Activated effector memory CD4-positive, alpha-beta T cell treated with Interleukin-2 at 50 U/mL for 16 hours (primary cell): Measurements from ENCODE around the gene DDX17.
"Not testable (repeated sequence)": the region's sequence is repeated elsewhere in the genome, so short reads cannot be mapped to it uniquely, and the experiment has no call there.

Experiments
- DNase-seq: peaks from one replicate; pipeline ENCODE4 v3.0.0-alpha.2; 2020

The DDX17 gene

DNA sequence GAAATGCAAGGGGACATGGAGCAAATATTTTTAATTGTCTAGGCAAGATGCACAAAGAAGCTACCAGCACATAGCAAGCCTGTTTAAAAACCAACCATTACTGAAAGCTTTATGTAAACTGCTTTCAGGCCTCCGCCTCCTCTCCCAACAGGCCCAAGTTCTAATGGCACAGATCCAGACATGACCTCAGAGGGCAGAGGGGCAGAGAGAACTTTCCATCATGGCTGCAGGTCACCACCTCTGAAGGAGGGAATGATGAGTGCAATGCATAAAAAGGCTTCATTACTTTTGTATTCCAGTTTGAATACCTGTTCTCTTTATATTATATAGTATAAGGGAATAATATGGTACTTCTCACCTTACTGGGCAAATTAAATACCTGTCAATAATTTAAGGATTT is 15.2 kb downstream of the DDX17 start:
- no peak for DNase-seq

DNA sequence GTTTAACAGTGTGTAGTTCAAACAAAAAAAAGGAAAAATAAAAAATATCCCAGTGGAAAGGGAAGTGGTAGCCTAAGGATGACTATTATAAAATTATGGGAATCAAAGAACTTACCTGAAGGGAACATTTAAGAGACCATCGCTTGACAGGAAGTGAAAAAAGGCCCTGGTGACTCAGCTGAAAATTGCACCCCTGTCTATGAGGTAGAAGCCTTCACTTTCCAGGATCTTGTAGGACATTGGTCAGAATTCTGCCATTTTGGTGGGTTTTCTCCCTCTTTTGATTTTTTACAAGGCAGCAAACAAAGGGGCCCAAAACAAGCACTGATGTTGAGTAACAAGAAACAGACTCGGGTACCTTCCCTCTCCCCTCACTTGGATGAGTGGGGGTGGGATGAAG is 15.6 kb downstream of the DDX17 start:
- no peak for DNase-seq

DNA sequence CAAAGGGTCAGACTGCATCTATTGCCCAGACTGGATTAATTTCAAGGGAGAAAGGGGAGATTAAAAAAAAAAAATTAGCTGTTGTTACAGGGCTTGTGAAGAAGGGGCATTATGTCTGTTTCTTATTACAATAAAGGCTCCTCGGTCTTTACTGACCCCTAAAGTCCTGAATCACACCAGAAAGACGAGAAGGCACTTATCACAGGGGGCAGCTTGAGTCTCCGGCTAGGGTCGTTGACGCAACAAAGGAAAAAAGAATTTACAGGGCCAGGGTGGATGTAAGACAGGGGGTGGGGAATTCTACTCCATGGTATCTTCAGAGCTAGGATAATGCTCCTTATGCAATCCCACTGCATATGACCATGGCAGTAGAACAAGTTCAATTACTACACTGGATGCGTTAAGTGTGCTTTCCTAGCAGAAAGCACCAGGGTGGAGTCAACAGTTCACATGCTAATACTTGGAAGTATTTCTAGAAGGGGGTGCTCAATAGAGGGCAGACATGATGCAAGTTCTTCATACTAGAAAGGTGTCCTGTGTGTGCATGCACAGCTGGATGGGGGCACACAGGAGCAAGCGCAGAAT is 16.5 kb downstream of the DDX17 start:
- DNase-seq: no peak

DNA sequence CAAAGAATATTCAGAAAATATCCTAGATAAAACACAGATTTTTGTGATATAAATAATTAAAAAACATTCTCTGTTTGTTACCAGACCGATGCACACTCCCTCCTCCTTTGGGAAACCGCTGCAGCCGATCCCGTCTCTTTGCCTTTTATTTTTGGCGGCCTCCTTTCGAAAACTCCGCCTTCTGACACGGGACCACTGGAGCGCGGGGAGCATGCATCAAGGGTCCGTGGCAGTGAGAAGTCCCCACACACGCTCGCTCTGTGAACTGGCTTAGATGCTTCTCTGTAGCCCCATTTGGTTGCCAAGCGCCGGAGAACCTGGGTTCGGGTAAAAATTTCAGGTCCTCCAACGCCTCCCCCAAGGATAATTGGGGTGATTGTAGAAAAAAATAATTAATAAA is 17.0 kb downstream of the DDX17 start:
- no peak for DNase-seq

DNA sequence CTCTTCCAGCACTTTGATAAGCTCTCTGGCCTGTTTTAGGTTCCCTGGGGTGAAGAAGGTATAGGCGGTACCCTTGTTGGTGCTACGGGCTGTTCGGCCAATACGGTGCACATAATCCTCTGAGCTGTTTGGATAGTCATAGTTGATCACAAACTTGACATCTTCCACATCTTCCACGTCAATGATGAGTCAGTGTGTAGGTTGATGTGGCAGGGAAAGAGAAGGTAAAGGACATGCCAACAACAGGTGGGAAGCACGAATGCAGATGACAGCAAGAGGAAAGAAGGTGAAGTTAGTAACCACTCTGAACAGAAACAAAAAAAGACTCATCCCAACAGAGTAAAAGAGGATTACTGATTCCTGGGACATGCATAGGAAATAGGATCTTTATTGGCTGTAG is 18.2 kb downstream of the DDX17 start:
- DNase-seq: no peak

DNA sequence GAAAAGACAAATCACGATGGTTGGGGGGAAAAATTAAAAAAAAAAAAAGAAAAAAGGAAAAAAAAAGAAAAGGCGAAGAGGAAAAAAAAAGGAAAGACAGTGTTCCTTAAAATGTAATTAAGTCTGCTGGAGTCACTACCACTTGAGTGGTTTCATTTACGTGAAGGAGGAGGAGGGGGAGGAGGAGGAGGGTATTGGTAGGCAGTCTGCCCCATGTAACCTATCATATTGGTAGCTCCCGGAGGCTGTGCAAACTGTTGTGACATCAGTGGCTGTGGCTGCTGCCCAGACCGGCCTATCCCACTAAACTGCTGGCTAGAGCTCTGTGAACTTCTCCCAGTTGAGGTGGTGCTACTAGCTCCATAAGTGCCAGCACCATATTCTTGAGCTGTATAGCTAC is 20.3 kb downstream of the DDX17 start:
- no peak for DNase-seq

DNA sequence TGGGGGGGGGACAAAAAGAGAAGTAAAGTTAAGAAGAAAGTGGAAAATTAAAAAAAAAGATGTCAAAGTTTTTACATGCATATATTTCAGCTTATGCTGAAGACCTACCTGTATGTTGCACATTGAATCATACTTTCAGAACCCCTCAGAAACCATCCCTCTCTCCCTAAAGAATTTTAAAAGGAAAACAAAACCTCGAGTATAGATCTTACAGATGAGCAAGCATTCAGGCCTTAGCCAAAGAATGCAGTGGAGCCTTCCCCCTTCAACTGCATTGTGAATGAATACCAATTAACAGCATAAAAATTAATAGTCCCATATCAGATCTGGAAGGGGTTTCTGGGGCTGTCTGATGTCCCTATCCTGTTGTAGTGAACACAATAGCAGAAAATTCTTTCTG is 21.9 kb downstream of the DDX17 start:
- DNase-seq: no peak

DNA sequence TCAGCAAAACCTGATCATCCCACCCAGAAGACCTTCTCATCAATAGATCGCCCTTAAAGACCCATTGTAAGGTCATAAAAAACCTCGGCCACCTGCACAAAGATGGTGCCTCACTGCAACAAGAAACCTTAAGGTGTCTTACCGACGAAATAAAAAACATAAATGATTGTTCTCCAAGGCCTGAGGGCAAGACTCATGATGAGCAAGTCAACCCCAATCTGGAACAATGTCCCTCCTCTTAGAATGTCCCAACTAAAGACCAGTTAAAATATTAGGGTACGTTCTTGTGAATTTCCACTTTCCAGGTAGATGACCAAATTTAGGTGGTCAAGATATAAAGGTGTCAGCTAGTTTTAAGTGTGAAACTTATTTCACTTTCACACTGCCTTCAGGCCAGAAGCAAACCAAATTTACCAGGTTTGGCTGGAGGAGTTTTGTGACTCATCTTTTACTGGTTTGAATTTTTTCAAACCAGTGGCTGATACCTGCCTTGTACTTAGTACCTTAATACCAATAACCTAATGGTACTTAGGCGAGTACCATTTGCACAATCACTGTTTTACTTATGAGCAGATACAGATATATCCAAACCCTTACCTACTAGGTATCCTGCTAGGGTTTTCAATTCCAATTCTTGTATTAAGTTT is 23.3 kb downstream of the DDX17 start:
- DNase-seq: no peak

DNA sequence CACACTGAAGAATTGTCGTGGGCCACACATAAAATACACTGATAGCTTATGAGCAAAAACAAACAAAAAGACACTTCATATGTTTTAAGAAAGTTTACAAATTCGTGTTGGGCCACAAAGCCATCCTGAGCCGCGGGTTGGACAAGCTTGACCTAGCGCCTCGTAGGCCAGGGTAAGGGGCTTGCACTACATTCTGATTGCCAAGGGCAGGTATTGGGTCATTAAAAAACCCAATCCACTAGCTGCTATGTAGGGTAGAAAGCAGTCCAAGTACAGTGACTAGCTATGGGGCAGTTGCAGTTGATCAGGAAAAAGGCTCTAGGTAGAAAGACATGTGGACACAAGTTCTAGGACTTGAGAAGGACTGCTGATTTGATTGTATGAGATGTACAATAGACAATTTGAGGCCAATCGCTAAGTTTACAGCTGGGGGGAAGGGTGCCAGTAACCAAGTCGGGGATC is 24.2 kb downstream of the DDX17 start:
- DNase-seq: no peak

DNA sequence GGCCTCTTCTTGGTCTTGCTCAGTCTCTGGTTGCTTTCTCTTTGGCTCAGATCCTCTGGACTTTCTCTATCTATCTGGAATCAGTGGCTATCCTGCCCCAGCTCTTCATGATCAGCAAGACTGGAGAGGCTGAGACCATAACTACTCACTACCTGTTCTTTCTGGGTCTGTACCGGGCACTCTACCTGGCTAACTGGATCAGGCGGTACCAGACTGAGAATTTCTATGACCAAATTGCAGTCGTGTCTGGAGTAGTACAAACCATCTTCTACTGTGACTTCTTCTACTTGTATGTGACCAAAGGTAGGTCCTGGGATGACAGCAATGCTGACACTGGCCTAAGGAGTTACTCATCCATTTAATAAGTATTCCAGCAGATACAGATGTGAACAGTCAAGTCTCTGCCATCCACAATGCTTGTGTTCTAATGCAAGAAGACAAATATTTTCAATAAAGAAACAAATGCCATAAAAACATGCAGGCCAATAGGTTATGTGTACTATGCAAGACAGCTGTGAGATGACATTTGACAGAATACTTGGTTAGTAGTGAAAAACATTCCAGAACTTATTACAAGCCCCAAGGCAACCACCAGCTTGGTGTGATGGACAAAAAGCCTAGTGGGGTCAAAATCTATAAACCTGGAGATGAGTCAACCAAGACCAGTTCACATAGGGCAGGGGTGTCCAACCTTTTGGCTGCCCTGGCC is 24.8 kb downstream of the DDX17 start:
- no peak for DNase-seq

DNA sequence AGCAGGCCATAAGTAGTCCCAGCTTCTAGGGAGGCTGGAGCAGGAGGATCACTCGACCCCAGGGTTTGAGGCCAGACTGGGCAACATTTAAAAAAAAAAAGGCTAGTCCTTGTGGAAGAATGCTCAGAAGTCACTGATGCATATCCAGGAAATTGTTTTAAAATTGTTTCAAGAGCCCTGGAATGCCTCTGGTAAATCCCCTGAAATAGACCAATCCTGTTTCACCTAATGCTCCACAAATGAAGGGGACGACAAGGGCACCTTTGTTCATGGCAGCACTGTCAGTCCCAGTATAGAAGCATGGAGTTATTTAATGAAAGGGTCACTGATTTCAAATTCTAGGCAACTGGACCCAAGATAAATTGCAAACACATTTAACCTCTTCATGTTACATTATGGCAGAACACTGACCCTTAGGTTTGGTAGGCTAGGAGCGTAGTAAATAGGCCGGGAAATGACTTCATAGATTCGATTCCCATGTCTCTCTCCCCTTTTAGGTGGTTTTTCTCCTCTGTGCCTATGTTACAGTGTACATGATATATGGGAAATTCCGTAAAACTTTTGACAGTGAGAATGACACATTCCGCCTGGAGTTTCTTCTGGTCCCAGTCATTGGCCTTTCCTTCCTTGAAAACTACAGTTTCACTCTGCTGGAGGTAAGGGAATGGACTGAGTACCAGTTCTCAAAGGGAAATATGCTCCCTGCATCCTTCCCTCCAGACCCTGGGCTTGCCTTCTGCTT is 26.8 kb downstream of the DDX17 start:
- no peak for DNase-seq

DNA sequence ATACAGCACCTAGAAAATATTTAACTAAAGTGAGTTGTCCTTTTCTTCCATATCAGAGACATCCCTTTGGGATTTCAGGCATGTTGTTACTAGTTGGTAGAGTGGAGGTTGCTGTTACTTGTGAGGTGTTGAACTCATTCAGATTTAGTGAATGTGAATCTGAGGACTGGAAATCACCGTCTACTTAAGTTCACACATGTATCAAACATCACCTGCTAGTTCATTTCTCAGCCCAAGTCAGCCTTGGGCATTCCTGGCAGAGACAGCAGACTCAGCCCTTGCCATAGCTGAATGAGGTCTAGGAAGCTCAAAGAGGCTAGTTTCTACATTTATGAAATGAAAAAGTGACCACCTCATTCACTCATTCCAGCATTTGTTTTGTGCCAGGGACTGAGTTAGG is 28.5 kb downstream of the DDX17 start:
- DNase-seq: no peak

DNA sequence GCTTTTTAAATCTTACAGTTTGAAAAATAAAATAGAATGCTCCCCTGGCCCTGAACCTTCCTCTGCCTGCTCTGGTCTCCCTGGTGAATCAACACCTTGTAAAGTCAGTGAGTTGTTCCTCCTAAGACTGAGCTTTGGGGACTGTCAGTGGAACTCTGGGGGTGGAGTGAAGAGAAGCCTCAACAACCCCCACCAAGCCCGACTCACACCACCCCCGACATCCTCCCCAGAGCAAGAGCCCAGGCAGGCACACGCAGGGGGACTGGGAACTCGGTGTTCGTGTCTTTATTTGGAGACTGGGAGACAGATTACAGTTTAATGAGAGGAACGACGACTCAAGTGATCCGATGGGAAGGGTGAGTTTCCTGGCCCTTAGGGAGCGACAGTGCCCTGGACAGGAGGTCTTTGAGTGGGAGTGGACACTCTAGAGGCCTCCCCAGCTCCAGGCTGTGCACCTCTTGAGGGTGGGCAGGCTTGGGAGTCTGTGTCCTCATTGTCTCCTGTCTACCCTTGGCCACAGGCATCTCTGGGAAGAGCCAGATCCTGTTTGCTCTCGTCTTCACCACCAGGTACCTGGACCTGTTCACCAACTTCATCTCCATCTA is 32.0 kb downstream of the DDX17 start:
- DNase-seq: no peak

DNA sequence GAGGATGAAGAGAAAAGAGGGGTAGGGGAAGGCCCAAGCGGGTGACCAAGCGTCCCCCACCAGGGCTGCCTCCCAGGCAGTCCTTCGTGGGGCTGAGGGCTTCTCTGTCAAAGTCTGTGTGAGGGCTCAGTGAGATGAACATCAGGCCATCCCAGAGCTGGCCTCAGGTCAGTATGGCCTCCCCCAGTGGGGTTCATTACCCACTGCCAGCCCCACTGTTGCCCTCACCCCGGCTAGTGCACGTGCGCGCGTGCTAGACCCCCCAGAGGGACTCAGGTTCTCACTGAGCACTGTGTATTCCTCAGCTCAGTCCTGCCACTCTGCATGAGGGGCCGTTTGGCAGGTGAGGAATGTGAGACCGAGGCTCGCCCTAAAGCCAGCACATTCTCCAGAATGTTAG is 34.9 kb downstream of the DDX17 start:
- no peak for DNase-seq

DNA sequence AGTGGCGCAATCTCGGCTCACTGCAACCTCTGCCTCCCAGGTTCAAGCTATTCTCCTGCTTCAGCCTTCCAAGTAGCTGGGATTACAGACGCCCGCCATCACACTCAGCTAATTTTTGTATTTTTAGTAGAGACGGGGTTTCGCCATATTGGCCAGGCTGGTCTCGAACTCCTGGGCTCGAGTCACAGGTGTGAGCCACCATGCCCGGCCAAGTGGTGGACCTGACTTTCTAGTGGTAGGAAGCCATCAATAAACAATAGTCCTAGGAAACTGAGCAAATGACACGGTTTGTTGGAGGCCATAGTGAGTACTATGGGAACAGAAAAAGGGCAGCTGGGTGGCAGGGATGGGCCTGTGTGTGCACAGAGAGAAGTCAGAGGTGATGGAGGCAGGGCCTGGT is 35.9 kb downstream of the DDX17 start:
- not testable (repeated sequence) for DNase-seq

DNA sequence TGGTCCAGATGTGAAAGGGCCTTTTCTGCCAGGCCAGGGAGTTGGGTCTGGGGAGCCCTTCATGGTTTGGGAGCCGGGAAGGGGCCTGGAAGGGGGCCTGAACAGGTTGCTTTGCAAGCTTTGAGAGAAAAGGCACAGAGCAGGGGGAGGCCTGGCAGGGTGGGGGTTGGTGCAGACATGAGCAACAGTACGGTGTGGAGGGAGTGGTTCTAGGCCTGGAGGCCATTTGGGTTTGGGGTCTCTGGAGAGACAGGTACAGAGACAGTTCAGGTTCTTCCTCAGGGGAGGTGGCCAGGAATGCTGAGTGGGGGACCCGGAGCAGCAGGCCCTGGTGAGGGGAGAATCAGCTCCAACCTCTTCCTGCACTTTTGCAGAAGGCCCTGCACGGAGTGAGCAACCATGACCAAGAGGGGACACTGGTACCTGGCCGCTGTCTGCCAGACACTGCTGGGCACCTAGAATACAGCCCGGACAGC is 36.8 kb downstream of the DDX17 start:
- DNase-seq: no peak

DNA sequence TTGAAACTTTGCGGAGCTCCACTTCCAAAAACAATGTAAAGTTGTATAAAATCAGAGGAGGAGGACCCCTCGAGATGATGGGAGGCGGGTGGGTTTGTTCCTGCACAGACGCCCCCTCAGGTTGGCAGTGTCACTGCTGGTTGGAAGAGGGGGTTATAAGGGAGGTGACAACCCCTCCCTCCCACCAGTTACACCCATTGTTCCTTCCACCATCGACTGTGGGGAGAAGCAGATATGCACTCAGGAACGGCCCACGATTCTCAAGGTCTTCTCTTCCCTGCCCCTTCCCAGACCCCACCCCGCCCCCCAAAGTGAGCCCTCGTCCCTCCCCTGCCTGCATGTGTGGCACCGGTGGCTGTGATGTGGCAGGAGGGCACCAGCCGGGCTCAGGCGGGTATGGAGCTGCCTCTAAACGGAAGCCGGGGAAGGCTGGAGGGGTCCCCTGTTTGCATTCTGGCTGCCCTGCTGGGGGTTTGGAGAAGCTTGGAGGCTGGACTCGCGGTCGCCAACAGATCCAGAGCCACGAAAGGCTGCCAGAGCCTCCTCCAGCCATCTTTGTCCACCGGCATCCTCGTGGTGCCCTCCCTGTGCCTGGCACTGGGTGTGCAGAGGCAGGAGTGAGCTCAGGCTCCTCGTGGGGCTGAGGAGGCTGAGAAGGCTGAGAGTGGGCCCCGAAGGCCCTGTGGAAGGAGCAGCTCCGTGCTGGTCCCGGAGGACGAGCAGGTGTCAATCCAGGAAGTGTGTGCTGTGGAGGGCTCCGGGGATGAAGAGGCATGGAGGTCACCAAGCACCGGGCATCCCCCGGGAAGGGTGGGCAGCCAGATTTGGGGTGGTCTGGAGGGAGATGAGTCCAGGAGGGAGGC is 37.4 kb downstream of the DDX17 start:
- no peak for DNase-seq

DNA sequence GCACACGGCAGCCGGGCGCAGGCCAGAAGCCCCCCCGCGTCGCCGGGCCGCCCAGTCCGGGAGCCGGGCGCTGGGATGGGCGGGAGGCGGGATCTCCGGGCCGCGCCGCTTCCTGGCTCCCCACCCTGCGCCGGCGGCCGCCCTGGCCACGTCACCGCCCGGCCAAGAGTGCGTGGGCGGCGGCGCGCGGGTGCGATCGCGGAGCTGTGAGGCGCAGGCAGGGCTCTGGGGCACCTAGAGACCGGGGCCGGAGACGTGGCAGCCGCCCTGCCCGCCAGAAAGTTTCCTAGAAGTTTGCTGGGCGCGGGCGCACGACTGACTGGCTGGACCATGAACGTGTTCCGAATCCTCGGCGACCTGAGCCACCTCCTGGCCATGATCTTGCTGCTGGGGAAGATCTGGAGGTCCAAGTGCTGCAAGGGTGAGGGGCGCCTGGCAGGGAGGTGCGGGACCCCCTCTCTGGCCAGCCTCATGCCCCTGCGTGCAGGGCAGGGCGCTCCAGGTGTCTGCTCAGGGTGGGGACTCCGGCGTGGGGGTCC is 38.1 kb downstream of the DDX17 start, which contains the start of gene KDELR3:
KDELR3 (plus strand) TSS at position 193 of the 539 bp plus-strand sequence; CDS start at position 331, 138 bp downstream.
- no peak for DNase-seq

DNA sequence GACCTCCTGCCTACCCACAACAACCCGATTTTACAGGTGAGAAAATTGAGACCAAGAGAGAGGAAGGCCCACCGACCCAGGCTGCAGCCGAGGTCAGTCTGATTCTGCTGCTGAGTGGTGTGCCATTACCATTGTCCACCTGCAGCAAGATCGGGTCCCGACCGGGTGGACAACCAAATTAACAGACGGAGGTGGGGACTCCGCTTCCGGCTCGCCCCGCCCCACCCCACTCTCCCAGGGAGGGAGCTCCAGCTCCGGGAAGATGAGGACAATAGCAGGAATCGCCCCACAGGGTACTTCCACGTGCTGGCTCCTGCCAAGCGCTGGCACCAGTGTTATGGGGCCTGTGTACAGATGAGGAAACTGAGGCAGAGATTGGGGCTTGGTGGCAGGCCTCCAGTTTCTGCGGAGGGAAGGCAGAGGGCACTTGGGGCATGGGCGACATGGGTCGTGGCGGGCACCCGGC is 38.6 kb downstream of the DDX17 start:
- no peak for DNase-seq

DNA sequence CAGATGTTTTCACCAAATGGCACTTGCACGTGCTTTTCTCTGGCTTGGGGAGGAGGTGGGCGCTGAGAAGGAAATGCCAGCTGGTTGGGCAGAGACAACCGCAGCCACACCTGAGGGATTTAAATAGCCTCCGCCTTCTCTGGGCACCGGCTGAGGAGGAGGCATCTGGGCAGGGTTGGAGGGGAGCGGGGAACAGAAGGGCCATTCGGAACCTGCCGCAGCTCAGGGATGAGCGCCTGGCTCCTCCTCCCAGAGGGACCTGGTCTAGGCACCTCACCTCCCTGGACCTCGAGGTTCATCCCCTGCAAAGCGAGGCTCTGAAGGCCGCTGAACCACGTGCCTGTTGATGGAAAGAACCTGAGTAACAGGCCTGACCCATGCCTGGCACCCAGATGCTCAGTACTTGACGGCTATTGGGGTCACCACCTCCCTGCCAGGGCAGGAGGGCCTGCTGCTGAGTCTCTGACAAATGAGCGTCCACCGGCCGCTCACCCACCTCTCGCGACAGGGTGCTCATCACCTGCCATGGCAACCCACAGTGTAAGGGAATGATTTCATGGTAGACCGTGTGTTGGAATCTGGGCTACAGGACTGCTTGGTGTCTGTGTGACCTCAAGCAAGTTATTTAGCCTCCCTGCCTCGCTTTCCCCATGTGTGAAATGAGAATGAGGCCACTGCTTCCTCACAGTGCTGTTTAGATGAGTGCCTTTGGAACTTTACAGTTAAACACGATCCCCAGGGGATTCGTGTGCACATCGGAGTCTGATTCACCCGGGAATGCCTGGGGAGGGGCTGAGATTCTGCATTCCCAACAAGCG is 40.2 kb downstream of the DDX17 start:
- DNase-seq: no peak
